NCI-H748 (cell line): ENCODE results near the gene IGF2.
A peak's percentile ranks its signal among the peaks of the same experiment; 100 is the strongest.

Experiments used
- DNase-seq: peaks from one replicate; lab custom pipeline; 2025; ENCODE audit not compliant: unreplicated experiment; lab: John Stamatoyannopoulos, UW

The IGF2 gene

DNA sequence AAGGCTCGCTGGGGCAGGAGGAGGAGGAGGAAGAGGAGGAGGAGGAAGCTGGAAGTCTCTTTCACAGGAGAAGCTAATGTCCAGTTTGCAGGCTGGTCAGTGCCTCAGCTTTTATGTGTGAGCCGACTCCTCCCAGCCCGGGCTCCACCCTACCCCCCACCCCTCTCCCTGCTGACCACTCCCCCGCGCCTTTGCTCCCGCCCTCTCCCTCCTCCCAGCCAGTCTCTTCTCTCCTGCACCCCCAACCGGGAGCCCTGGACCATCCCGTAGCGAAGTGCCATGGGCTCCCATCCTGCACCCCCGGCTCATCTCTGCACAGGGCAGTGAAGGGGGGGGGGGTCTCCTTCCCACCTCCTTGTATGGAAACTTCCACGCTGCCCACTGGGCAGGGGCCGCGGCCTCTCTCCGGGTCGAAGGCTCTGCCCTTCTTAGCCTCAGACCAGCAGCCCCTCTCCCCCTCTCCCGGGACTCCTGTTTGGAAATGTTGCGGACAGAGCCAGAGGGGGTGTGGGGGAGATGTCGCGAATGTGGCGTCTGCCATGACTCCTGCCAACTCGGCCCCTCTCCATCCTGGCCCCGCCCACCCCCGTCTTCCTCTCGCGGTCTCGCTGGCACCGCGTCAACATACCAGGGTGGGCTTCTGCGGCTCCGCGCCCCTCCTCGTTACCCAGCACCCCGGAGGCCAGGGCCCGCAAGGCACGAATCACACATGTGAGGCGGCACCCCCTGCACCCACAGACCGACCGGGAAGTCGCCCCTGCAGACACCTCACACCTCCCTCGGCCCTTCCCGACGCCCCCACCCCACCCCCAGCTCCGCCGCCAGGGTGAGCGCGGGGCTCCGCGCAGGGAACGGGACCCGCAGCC is 1.8 kb downstream of the IGF2 start:
- DNase-seq: peak; percentile 75

DNA sequence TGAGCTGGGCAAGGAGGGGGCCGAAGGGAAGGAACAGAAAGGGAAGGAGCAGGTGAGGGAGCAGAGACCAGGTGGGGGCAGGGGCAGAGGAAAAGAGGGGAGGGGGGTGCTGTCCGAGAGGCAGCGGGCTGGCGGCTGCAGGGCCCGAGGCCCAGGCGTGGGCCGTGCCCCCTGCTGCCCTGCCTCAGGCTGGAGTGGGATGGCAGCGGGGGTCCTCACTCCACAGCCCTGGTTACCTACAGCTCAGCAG is 2.3 kb downstream of the IGF2 start:
- no peak for DNase-seq

DNA sequence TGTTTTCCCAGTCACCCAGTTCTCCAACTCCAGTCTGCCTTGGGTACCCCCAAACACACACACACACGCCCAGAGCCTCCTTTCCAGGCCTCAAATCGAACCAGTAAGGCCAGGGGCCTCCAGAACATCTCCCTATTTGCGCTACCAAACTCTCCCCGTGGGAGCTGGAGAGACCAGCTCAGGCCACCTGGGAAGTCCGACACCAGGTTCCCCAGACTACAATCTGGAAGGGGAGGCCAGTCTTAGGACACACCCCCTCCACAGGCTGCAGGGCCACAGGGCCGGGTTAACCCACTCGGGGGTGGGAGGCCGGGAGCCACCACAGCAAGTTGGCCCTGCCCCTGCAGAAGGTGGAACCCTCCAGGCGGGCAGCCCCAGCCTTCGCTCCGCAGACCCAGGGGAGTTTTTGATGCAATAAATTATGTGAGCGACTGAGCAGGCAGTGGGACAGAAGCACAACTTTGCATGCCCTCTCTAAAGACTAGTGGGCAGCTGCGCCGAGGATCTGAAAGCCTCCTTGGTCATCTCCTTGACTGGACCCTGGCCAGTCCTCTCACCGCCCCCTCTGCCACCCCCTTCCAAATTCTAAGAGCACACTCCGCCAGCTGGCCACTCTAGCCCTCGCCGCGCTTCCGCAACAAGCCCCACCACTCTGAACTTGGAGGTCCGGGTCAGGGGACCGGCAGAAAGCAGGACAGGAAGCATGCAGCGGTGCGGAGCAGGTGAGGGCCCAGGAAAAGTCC is 2.8 kb downstream of the IGF2 start:
- no peak for DNase-seq

DNA sequence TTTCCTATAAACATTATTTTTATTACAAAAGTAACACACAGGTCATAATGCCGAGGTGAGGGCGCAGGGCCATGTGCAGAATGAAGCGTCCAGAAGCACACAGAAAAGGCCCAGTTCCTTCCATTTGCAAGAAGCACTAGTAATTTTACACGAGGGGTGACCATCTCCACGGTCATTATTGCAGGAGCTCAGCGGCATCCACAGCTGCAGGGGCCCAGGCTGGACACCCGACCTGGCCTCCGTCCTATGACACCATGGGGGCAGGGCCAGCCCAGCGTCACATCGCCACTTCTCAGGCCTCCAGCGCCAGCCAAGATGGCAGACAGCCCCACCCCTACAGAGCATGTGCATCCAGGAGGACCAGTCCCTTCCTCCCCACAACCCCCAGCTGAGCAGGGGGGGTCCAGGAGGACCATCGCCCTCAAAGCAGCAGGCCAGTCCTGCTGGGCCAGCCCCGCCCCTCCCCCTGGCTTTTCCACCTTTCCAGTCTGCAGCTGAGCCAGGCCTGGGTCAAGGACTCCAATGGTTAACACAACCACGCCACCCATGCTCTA is 3.5 kb downstream of the IGF2 start:
- no peak for DNase-seq

DNA sequence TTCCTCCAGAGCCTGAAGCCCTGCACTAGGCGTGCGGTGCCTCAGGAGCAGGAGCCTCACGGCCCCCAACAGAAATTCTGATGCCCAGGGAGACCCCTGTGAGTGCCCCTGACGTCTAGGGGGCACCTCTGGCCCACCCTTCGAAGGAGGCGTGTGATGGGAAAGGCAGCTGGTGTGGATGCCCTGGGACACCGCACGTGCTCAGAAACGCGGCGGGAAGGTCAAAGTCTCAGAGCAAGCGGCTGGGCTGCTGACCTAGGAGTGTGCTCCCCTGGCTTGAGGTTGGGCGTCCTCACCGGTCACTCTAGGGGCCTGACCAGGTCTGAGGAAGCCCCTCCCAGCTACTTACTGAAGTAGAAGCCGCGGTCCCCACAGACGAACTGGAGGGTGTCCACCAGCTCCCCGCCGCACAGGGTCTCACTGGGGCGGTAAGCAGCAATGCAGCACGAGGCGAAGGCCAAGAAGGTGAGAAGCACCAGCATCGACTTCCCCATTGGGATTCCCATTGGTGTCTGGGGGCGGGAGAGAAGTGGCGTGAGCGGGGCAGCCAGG is 4.1 kb downstream of the IGF2 start:
- DNase-seq: no peak

DNA sequence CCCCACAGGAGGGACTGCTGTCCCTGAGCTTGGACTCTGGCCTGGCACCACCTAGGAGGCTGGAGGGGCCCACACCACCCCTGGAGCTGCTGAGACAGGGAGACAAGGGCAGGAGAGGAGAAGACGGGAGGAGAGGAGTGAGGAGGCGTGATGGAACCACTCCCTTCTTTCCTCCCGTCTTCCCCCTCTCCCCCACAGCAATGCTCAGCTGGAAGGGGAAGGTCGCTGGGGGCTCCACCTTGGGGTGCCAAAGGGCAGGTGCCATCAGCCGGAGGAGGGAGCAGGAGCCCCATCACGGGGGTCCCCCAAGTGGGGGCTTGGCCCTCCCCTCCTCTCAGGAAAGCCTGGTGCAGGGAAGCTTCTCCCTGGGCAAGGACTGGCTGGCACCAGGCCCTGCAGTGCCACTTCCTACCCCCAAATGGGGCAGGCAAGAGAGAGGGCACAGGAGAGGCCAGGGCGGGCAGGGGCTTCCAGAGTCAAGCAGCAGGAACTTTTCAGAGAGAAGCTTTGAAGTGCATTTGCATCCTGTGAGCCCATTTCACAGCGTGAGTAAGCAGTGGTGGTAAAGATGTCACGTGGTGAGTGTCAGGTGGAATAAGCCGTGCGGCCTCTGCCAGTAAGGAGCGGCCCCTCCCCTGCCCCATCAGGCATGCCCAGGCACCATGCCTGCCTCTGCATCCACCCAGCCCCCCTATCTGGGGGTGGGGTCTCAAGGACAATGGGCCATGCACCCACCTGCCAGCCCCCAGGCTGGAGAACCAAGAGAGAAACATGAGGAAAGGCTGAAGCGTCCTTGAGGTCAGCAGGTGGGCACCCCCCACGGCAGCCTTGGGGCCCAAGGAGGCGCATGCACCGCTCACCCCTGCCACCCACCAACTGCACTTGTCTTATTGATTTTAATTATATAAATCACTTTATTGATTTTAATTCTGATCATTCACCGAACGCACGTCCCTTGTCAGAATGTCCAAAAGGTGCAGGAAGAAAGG is 4.9 kb downstream of the IGF2 start:
- DNase-seq: no peak

DNA sequence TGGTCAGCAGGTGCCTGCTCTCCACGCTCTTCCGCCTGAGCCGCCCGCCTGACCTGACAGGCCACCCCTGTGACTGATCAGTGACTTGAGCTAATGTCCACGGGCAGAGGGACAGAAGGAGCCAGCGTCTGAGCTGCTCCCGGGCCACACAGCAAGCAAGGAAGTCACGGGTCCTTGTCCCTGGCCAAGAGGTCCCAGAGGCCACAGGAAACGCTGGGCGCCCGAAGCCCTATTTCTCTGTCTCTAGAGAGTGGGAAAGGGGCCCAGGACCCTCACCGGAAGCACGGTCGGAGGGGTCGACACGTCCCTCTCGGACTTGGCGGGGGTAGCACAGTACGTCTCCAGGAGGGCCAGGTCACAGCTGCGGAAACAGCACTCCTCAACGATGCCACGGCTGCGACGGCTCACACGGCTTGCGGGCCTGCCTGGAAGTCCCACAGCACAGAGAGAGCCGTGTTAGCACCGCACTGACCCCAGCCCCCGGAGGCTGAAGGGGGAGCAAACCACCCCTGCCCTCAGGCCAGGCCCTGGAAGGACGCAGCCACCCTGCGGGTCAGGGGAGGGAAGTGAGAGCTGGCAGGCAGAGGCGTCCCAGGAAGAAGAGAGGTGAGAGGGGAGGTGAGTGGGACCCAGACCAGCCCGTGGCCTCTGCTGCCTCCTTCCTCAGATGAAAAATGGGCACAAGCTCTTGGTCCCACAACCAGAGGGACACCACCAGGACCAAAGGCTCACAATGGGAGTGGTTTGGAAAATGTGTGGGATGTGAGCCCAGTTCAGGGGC is 5.8 kb downstream of the IGF2 start:
- DNase-seq: no peak

DNA sequence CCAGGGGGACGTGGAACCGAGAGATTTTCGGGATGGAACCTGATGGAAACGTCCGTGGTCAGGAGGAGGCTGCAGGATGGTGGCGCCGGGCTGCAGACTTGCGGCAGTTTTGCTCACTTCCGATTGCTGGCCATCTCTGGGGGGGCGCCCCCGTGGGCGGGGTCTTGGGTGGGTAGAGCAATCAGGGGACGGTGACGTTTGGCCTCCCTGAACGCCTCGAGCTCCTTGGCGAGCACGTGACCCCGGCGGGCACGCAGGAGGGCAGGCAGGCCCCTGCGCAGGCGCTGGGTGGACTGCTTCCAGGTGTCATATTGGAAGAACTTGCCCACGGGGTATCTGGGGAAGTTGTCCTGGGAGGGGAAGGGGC is 6.3 kb downstream of the IGF2 start:
- no peak for DNase-seq

DNA sequence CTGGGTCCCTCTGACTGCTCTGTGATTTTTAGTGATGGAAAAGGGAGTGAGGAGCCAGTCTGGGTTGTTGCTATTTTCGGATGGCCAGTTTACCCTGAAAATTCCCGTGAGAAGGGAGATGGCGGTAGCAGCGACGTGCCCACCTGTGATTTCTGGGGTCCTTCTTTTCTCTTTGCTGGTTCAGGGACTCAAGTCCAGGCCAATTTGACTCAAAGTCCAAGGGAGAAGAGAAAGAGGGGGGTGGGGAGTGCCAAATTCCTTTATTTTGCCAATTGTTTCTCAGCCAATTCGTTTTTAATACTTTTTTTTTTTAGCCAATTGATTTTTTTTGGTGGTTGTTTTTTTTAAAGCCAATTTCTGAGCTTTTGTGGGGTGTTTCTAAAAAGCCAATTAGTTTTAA is 6.9 kb downstream of the IGF2 start:
- DNase-seq: no peak

DNA sequence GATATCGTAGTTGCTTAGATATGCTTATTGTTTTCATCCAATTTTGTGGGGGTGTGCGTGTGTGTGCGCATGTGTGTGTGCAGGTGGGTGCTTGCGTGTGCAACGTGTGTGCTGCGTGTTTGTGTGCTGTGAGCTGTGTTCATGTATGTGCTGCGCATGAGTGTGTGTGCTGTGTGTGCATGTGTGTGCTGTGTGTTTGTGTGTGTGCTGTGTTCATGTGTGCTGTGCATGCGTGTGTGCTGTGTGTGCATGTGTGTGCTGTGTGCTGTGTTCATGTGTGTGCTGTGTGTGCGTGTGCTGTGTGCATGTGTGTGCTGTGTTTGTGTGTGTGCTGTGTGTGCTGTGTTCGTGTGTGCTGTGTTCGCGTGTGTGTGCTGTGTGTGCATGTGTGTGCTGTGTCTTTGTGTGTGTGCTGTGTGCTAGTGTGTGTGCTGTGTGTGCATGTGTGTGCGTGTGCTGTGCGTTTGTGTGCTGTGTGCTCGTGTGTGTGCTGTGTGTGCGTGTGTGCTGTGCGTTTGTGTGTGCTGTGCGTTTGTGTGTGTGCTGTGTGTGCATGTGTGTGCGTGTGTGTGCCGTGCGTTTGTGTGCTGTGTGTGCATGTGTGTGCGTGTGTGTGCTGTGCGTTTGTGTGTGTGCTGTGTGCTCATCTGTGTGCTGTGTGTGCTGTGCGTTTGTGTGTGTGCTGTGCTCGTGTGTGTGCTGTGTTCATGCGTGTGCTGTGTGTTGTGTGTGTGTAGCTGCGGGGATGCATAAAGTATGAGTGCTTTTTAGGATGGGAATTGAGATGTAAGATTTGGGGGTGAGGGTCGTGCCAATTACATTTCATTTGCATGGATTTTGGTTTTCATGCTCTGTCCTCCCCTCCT is 7.6 kb downstream of the IGF2 start:
- DNase-seq: no peak

DNA sequence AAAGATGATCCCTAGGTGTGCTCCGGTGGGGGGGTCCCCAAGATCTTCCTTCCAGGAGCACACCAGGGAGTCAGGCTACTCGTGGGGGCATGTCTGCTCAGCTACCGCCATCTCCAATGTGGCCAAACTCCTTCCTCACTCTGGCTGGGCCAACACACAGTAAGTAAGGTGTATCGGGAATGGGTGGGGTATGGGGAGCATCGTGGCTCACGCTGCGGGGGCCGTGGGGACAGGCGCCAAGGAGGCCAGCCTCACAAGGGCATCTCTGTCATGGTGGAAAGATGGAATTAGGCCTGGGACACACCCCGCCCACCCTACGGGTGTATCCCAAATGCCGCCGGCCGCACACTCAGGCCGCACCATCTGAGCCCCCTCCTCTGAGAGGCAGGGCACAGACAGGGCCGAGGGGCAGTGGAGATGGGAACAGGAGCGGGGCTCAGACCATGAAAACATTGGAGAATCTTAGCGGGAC is 8.3 kb downstream of the IGF2 start:
- DNase-seq: no peak

DNA sequence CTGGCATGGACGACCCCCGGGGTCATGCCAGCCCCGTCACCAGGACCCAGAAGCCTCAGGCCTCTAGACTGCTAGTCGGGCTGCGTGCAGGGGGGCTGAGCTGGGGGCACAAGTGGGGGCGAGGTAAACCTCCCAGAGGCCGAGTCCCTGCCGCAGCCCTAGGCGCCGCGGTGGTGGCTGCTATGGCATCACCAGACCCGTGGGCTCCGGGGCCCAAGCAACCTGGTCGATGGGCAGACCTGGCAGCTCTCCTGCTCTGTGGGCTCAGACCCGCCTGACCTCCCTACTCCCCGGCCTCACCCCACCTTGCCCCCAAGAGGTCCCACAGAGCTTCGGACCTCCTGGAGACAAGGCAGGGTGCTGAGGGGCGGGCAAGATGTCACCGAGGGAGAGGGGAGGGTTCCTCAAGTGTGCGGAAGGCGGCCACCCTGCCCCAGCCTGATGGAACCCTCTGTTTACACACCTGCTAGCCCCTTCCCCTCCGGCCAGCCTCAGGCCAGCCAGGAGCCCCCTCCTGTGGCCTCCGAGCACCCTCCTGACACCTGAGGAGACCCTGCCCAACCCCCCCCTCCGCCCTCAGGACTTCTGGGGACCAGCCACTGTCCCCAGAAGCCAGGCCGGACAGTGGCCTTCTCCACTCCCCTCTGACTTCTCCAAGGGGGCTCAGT is 9.4 kb downstream of the IGF2 start:
- no peak for DNase-seq

DNA sequence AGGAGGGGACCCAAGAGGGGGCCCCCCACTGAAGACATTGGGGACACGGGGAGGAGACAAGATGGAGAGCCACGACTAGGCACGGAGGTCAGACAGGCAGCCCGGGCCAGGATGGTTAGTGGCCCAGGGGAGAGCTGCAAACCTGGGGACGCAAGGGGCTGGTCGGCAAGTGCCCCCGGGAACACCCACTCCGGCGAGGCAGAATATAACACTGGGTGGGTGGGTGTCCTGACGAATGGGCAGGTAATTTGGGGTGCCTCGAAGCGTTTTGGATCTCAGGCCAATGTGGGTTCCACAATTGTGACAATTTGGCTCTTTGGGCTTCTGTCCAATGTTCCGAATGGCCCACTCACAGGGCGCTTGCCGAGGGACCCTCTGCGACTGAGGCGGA is 9.9 kb downstream of the IGF2 start:
- DNase-seq: no peak

DNA sequence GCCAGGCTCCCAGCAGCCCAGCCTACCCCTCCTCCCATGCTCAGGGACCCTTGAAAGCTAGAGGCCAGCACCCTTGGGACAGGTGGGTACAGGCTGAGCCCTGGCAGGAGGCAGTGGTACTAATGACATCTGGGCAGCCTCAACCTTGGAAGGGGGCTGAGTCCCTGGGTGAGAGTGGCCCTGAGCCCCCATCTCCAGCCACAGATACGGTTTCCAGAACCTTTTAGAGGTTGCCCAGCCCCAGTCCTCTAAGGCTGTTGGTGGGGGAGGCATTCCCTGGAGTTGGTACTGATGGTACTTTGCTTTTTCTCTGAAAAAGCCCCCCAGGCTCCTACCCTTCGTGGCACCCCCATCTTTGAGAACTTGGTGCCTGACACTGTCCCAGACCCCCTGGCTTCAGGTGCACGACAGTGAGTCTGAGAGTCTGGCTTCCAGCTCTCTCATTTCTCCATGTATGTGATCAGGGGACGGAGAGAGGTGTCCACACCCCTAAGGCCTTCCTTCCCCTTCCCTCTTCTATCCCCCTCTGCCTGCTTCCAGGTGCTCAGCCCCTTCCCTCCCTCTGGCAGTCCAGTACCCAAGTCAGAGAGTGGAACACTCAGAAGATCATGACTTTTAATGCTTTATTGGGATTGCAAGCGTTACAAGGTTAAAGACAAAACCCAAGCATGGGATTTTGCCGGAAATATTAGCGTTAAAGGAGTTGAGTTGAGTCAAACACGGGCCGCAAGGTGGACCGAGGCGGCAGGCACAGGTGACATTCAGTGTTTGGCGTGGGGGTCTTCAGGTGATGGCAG is 10.5 kb downstream of the IGF2 start:
- no peak for DNase-seq

DNA sequence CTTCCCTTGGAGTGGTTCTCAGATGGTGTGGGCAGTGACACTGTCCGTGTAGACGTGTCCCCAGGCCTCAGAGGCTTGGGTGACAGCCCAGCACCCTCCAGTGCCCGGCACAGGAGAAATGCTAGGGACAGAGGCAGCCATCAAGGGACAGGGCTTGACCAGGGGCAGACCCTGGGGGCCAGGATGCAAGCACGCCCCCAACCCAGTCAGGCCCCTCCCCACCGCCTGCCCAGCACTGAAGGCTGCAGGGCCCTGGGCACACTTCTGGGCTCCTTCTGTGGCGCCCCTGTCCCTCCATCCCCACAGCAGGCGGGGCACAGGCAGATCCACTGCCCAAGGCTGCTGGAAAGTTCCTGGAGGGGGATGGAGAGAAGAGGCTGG is 11.1 kb downstream of the IGF2 start:
- no peak for DNase-seq

DNA sequence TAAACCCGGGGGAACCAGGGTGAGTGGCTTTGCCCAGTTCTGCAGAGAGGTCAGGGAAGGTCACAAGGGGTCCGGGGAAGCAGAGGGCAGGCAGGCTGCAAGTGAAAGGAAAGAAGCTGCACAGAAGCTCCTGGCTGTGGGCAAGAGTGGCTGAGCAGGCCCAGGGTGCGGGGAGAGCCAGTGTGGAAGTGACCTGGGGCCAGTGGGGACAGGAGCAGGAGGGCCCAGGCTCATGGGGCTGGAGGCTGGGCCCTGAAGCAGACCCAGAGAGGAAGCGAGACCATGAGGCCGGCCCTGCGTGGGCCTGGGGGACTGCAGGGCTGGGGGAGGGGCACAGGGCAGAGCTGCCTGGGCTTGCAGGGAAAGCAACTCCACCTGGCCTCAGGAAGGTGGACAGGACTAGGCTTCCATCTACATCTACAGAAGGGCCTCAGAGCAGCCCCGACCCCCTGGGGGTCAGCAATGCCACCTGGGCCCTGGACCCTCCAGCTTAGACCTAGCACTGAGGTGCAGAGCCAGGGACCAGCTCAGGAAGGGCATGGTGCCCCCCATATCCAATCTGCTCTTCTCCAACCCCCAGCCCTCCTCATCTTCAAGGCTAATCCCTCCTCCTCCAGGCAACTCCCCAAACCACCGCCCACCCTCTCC is 11.6 kb downstream of the IGF2 start:
- DNase-seq: no peak

DNA sequence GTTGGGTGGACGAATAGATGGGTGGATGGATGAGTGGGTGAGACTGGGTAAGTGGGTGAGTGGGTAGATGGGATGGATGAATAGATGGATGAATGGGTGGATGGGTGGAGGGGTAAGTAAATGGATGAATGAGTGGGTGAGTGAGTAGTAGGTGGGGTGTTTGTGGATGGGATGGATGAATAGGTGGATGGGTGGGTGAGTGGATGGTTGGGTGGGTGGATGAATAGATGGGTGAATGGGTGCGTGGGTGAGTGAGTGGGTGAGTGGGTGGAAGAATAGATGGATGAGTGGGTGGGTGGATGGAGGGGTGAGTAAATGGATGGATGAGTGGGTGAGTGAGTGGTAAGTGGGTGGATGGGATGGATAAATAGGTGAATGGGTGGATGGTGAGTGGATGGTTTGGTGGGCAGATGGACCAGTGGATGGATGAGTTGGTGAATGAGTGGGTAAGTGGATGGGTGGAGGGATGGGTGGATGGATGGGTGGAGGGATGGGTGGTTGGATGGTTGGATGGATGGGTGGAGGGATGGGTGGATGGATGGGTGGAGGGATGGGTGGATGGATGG is 12.6 kb downstream of the IGF2 start:
- no peak for DNase-seq
